ENCODE data around the gene CDC14A. TPM values are rescaled to one million over a fixed set of nuclear protein-coding genes. Genes with fewer than 3 reads are reported as not detected.

The CDC14A gene
- total RNA-seq, 4 donors from 2014 or later = 12.1 to 20.6 (median 16.8) TPM

DNA sequence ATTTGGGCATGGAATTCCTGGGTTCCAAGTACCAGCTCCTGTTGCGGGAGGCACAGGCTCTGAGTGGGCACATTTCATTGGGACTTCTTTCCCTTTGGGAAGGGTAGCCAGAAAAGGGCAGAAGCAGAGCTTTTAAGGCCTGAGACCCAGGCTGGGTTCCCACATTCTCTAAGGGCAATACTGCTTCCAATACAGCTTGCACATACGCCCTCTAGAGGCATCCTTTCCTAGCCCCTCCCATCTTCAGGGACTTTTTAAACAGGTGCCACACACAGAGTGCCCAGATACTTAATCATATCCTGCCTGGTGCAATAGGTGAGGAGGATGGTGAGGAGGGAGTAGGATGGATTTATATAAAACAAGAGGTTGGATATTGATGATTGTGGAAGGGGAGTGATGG is 191.3 kb downstream of the CDC14A start:
- TF ChIP-seq, protein P1, sequence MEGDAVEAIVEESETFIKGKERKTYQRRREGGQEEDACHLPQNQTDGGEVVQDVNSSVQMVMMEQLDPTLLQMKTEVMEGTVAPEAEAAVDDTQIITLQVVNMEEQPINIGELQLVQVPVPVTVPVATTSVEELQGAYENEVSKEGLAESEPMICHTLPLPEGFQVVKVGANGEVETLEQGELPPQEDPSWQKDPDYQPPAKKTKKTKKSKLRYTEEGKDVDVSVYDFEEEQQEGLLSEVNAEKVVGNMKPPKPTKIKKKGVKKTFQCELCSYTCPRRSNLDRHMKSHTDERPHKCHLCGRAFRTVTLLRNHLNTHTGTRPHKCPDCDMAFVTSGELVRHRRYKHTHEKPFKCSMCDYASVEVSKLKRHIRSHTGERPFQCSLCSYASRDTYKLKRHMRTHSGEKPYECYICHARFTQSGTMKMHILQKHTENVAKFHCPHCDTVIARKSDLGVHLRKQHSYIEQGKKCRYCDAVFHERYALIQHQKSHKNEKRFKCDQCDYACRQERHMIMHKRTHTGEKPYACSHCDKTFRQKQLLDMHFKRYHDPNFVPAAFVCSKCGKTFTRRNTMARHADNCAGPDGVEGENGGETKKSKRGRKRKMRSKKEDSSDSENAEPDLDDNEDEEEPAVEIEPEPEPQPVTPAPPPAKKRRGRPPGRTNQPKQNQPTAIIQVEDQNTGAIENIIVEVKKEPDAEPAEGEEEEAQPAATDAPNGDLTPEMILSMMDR (IDR thresholded peaks at IDR 0.05; ENCODE audit: low read depth) = no peak

GRCh38 chr1:100544791-100545190 is 192.5 kb downstream of the CDC14A start:
- TF ChIP-seq, protein P1 (IDR thresholded peaks at IDR 0.05; ENCODE audit: low read depth) = no peak

- TF ChIP-seq, protein P1 (IDR thresholded peaks at IDR 0.05; ENCODE audit: low read depth) = no peak
These were observed 193.5 kb downstream of the CDC14A start for GRCh38 chr1:100545855-100546254.

DNA sequence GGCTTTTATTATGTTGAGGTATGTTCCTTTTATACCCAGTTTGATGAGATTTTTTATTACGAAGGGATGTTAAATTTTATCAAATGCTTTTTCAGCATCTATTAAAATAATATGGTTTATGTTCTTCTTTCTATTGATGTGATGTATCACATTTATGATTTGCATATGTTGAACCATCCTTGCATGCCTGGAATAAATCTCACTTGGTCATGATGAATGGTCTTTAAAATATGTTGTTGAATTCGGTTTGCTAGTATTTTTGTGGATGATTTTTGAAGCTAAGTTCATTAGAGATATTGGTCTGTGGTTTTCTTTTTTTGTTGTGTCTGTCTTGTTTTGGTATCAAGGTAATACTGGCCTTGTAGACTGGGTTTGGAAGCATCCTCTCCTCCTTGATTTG is 199.7 kb downstream of the CDC14A start:
- TF ChIP-seq, protein P1 (IDR thresholded peaks at IDR 0.05; ENCODE audit: low read depth) = no peak

GRCh38 chr1:100552922-100553321 is 200.6 kb downstream of the CDC14A start:
- TF ChIP-seq, protein P1 (IDR thresholded peaks at IDR 0.05; ENCODE audit: low read depth) = no peak

DNA sequence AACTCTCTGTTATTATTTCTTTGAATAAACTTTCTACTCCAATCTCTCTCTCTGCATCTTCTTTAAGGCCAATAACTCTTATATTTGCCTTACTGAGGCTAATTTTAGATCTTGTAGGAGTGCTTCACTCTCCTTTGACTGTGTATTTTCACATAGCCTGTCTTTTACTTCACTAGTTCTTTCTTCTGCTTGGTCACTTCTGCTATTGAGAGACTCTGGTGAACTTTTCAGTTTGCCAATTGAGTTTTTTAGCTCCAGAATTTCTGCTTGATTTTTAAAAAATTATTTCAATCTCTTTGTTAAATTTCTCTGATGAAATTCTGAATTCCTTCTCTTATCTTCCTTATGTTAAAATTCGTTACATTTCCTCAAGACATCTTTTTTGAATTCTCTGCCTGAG is 203.9 kb downstream of the CDC14A start:
- TF ChIP-seq, protein P1 (IDR thresholded peaks at IDR 0.05; ENCODE audit: low read depth) = no peak

DNA sequence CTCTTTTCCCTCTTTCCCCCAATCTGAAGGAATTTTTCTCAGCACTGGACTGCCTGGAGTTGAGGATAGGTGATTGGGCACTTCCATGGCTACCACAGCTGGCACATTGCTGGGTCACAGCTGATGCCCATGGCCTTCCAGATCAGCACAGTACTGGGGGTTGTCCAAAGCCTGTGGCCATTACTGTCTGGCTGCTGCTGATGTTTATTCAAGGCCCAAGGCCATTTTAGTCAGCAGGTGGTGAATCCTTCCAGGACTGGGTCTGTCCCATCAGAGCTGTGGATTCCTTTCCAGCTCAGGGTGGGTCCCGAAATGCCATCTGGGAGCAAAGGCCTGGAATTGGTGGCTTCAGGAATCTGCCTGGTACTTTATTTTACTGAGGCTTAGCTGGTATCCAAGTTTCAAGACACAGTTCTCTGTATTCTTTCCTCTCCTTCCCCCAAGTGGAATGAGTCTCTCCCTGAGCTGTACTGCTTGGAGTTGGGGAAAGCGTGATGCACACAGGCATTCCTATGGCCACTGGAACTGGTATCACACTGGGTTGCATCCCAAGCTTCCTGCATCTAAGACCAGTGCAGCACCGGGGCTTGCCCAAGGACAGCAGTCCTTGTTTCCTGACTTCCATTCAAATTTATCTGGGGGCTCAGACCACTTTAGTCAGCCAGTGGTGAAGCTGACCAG is 204.8 kb downstream of the CDC14A start:
- TF ChIP-seq, protein P1 (IDR thresholded peaks at IDR 0.05; ENCODE audit: low read depth) = no peak
